ENCODE data around the gene PMF1.
A peak's percentile ranks its signal among the peaks of the same experiment; 100 is the strongest.
"Not testable (repeated sequence)": the region's sequence is repeated elsewhere in the genome, so short reads cannot be mapped to it uniquely, and the experiment has no call there.

The PMF1 gene, protein sequence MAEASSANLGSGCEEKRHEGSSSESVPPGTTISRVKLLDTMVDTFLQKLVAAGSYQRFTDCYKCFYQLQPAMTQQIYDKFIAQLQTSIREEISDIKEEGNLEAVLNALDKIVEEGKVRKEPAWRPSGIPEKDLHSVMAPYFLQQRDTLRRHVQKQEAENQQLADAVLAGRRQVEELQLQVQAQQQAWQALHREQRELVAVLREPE

DNA sequence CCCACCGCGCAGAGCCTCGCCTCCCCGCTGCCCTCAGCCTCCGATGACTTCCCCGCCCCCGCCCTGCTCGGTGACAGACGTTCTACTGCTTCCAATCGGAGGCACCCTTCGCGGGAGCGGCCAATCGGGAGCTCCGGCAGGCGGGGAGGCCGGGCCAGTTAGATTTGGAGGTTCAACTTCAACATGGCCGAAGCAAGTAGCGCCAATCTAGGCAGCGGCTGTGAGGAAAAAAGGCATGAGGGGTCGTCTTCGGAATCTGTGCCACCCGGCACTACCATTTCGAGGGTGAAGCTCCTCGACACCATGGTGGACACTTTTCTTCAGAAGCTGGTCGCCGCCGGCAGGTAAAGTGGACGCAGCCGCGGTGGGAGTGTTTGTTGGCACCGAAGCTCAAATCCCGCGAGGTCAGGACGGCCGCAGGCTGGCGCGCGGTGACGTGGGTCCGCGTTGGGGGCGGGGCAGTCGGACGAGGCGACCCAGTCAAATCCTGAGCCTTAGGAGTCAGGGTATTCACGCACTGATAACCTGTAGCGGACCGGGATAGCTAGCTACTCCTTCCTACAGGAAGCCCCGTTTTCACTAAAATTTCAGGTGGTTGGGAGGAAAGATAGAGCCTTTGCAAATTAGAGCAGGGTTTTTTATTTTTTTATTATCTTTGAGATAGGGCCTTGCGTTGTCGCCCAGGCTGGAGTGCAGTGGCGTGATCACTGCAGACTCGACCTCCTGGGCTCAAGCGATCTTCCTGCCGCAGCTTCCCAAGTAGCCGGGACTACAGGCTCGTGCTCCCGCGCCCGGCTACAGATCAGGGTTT is at the start of gene PMF1:
Gene PMF1, plus strand, starts transcription at position 175 of the 811 bp plus-strand sequence. Its CDS starts 9 bp downstream, at position 184.
- peak; percentile 86 to 89 for DNase-seq (ENCODE audit: low read depth in 2 of 2)

DNA sequence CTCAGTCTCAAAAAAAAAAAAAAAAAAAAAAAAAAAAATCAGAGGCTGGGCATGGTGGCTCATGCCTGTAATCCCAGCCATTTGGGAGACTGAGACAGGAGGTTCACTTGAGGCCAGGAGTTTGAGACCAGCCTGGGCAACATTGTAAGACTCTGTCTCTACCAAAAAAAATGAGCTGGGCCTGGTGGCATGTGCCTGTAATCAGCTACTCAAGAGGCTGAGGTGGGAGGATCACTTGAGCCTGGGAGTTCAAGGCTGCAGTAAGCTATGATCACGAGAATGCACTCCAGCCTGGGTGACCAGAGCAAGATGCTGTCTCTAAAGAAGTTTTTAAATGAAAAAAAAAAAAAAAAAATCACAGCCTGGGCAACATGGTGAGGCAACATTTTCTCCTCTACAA is 49.1 kb upstream of the PMF1 start:
- DNase-seq (ENCODE audit: low read depth in 2 of 2) = no peak

DNA sequence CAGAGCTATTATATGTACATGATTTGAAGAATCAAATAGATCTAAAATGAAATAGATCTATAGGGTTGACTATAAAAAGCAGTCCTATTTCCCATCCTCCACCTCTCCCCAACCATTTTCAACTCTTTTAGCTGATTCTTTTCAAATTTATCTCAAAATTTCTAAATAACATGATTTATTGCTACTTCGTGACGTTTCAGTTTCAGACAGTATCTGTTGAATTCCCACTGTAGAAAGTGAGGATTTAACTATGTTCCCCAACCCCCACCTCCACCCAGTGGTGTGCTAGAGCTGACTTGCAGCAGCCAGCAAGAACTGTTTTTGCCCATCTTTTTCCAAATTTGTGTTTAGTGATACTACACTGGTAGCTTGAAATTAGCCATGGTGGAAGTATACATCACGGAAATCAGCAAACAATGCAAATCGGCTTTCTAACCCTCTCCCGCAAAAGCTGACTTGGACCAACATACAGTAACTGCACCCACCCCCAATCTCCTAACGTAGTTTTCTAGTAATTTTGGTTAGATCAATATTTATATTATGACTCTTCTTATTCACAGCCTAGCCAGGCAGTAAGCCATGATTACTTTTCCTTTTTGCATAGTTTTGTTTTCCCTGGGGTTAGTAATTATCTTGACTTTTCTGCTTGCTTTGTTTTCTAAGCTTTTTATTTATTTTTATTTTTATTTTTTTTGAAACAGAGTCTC is 48.5 kb upstream of the PMF1 start:
- no peak for DNase-seq (ENCODE audit: low read depth in 2 of 2)

DNA sequence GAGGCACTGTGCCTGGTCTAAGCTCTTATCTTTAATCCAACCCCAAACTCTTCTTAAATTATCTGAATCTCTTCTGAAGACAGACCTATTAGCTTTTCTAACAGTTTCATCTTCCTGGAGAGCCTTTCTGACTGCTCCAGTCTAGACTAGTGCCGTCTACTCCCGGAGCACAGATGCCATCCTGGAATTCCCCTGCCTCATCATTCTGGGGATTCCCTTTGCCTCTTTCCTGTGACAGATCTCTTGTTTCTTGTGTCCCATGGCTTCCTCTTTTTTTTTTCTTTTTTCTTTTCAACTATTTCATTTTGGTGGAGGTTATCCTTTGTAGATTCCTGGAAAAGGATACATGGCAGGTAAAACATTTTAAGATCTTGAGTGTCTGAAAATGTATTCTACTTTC is 47.7 kb upstream of the PMF1 start:
- DNase-seq (ENCODE audit: low read depth in 2 of 2) = no peak

DNA sequence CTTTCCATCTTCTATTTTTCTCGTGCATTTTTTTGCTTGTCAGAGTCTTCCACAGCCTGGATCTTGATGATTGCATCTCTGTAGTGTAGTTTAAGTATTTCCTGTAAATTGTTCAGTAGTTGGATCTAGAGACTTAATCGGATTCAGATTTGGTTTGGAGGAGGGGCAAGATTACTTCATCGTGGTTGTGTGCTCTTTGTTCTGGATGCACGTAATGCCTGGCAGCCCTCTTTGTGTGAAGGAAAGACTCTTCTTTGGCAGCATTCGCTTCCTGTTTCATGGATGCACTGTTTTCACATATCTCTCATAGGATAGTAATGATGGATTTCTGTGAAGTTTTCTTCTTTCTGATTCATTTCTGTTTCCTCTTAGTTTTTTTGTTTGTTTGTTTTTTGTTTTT is 45.3 kb upstream of the PMF1 start:
- no peak for DNase-seq (ENCODE audit: low read depth in 2 of 2)

DNA sequence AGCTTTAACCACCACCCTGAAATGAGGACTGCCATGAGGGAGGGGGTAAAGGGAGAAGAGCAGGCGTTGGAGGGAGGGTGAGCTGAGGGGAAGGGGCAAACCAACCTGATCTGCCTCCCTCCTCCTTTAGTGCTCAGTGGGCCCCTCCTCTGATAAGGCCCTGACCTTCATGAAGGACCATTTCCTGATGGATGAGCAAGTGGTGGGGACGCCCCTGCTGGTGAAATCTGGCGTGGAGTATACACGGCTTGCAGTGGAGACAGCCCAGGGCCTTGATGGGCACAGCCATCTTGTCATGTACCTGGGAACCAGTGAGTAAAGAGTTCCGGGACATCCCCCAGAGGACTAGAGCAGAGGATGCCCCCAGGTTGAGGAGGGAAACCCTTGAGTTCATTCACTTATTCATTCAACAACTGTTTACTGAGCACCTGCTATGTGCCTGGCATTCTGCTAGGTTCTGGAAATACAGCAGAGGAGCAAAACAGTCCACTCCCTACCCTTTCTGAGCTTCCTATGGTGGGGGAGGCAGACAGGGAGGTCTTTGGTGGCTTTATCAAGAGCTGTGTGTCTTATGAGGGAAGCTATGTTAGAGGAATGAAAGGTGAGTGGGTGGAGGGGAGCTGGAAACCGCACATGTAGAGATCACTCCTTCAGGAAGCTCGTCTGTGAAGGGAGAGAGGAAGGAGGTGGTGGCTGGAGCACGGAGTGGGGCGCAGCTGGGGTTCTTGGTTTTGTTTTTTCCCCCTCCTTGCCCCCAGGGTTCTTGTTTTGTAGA is 39.9 kb upstream of the PMF1 start:
- DNase-seq (ENCODE audit: low read depth in 2 of 2) = no peak

DNA sequence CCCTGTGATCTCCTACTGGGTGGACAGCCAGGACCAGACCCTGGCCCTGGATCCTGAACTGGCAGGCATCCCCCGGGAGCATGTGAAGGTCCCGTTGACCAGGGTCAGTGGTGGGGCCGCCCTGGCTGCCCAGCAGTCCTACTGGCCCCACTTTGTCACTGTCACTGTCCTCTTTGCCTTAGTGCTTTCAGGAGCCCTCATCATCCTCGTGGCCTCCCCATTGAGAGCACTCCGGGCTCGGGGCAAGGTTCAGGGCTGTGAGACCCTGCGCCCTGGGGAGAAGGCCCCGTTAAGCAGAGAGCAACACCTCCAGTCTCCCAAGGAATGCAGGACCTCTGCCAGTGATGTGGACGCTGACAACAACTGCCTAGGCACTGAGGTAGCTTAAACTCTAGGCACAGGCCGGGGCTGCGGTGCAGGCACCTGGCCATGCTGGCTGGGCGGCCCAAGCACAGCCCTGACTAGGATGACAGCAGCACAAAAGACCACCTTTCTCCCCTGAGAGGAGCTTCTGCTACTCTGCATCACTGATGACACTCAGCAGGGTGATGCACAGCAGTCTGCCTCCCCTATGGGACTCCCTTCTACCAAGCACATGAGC is 36.1 kb upstream of the PMF1 start:
- no peak for DNase-seq (ENCODE audit: low read depth in 2 of 2)

DNA sequence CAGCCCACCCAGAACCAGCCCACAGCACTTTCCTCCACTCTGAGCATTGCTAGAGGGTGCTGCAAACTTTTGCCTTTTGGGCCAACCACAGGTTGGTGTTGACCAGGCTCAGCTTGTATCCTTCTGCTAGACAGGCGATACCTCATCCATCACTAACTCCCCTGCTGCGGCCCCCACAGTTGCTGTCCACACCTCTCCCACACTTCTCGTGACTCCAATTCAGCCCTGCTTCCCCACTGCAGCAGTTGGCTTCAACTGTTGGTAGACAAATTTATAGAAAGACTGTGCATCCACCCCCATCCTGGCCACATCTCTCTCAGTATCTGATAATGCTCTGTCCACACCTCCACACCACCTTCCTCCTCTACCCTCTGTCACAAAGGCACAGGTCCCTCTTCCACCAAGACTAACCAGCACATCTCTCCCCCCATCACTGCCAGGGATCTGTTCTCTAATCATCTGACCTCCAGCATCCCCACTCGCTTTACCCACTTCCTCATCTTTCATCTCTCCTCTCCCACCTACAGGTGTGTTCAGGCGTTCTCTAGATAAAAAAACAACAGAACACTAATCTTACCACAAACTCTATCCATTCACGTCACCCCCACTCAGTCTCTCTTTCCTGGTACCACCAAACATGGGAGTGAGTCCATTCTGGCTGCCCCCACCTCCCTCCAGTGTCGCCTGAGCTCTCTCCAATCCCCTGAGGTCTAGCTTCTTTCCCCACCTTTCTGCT is 34.7 kb upstream of the PMF1 start:
- no peak for DNase-seq (ENCODE audit: low read depth in 2 of 2)

DNA sequence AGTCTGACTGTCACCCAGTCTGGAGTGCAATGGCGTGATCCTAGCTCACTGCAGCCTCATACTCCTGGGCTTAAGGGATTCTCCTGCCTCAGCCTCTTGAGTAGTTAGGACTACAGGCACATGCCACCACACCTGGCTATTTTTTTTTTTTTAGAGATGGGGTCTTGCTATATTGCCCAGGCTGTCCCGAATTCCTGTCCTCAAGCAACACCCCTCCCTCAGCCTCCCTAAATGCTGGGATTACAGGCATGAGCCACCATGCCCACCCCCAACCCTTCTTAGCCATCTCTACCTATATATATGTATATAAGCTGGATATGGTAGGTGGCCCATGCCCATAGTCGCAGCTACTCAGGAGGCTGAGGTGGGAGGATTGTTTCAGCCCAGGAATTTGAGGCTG is 32.3 kb upstream of the PMF1 start:
- no peak for DNase-seq (ENCODE audit: low read depth in 2 of 2)

DNA sequence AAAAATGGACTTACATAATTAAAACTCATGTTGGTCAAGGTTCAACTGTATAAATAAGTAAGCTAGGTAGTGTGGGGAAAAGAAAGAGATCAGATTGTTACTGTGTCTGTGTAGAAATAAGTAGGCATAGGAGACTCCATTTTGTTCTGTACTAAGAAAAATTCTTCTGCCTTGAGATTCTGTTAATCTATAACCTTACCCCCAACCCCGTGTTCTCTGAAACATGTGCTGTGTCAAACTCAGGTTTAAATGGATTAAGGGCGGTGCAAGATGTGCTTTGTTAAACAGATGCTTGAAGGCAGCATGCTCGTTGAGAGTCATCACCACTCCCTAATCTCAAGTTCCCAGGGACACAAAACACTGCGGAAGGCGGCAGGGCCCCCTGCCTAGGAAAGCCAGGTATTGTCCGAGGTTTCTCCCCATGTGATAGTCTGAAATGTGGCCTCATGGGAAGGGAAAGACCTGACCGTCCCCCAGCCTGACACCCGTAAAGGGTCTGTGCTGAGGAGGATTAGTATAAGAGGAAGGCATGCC is 31.3 kb upstream of the PMF1 start:
- not testable (repeated sequence) for DNase-seq (ENCODE audit: low read depth in 2 of 2)

DNA sequence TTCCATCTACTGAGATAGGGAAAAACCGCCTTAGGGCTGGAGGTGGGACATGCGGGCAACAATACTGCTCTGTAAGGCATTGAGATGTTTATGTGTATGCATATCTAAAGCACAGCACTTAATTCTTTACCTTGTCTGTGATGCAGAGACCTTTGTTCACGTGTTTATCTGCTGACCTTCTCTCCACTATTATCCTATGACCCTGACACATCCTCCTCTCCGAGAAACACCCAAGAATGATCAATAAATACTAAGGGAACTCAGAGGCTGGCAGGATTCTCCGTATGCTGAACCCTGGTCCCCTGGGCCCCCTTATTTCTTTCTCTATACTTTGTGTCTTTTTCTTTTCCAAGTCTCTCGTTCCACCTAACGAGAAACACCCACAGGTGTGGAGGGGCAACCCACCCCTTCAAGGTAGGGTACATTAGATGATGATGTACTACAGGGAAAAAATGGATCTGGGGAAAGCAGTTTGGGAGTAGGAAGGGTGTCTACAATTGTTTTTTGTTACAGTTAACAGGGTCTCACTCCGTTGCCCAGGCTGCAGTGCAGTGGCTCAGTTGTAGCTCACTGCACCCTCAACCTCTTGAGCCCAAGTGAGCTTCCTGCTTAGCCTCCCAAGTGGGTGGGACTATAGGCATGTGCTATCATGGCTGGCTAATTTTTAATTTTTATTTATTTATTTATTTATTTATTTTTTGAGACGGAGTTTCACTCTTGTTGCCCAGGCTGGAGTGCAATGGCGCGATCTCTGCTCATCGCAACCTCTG is 30.6 kb upstream of the PMF1 start:
- not testable (repeated sequence) for DNase-seq (ENCODE audit: low read depth in 2 of 2)

DNA sequence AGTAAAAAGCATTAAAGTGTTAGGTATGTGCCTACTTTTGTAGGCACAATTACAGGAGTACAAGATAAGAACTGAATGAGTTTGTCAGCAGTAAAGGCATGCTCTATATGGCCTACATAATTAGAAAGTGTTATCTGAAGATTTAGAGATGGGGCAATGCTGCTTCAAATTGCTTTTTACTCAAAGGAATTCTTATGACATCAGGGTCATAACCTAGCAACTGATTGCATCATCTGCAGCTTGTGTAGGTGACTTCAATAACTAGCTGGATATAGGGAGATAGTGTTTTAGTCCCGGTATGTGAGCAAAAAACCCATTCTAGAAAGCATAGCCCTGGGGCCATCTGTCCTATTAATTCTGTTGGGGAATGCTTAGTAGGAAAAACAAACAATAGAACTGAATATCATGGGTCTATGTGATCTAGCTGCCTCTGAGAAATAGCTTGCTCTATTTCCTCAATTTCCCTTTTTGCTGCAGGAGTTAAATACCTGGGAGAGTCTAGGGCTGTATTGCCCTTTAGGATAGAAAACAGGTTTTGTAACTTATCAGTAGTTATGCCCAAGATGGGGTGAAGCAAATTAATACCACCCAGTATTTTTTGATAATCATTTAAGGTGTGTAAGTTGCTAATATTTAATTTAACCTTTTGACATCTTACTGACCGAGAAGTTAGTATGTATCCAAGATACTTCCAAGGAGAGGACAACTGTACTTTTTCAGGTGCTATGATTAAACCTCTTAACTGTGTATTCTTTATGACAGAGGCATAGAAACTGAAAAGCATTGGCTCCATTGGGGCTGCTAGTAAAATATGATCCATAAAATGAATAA is 26.2 kb upstream of the PMF1 start:
- DNase-seq (ENCODE audit: low read depth in 2 of 2) = not testable (repeated sequence)

DNA sequence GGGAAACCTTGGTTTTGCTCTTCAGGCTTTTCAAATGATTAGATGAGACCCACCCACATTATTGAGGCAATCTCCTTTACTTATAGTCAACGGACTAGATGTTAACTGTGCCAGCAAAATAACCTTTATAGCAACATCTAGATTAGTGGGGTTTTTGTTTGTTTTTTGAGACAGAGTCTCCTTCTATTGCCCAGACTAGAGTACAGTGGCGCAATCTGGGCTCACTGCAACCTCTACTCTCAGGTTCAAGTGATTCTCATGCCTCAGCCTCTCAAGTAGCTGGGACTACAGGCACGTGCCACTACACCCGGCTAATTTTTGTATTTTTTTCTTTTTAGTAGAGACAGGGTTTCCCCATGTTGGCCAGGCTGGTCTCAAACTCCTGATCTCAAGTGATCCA is 22.5 kb upstream of the PMF1 start:
- DNase-seq (ENCODE audit: low read depth in 2 of 2) = not testable (repeated sequence)

DNA sequence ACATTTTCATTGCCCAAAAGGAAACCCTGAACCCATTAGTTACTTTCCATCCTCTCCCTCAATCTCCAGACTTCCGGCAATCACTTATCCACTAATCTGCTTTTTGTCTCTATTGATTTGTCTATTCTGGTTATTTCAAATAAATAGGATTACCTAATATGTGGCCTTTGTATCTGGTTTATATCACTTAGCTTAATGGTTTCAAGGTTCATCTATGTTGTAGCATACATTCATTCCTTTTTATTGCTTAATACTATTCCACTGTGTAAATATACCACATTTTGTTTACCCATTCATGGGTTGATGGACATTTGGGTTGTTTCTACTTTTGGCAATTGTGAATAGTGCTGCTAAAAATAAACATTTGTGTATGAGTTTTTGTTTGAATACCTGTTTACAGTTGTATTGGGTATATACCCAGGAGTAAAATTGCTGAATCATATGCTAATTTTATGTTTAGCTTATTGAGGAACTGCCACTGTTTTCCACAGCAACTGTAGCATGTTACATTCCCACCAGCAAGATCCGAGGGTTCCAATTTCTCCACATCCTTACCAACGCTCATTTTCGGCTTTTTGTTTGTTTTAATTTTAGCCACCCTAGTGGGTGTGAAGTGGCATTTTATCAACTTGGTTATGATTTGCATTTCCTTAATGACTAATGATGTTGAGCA is 21.4 kb upstream of the PMF1 start:
- no peak for DNase-seq (ENCODE audit: low read depth in 2 of 2)

DNA sequence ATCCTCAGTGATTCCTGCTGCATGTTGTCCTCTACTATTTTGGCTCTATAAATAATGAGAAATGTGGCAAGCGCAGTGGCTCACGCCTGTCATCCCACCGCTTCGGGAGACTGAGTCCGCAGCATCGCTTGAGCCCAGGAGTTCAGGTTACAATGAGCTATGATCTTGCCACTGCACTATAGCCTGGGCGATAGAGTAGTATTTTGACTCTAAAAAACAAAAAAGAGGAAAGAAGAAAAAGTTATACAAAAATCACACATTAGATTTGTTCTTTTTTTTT is 19.7 kb upstream of the PMF1 start:
- no peak for DNase-seq (ENCODE audit: low read depth in 2 of 2)

DNA sequence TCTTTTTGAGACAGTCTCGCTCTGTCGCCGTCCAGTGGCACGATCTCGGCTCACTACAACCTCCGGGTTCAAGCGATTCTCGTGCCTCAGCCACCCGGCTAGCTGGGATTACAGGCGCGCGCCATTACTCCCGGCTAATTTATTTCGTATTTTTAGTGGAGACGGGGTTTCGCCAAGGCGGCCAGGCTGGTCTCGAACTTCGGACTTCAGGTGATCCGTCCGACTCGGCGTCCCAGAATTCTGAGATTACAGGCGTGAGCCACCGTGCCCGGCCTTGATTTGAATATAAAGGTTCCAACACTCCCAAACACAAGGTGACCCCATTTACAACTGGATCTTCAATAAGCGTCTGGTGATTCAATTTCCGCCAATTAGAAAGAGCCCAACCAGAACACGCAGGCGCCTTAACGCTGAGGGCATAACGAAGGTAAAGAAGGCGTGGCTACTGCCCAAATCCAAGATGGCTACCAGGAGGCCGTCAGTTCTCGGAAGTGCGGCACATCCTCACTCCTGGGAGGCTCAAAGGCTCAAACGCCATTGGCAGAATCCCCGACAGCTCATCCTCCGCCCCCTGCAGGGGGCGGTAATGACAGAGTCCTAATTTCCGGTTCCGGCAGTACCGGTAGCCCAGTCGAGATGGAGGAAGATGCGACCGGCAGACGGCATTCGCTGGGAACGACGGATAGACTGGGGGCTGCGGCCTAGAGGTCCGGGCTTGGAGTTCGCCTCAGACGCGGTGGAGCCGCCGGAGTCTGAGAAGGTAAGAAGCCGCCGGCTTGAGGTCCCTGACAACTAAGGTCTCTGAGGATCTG is 19.1 kb upstream of the PMF1 start, which contains the start of gene SLC25A44:
Gene SLC25A44, plus strand, starts transcription at position 617 of the 812 bp plus-strand sequence. CDS start 5,744 bp downstream, outside the sequence.
- DNase-seq (ENCODE audit: low read depth in 2 of 2) = peak; percentile 92 to 93

DNA sequence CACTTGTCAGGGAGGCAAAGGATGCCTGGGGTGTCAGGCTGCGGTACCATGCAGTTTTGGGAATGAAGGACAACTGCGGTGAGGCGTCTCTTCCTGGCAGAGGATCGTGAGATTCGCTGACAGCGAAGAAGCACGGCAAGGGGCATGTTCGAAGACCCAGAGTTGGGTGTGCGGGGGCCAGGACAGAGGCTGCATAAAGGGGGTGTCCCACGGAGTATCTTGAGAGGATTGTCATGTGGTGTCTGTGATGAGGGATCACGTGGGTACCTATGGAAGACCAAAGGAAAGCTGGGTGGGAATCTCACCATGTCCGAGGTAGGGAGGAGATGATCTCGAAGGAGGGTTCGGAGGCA is 18.5 kb upstream of the PMF1 start:
- no peak for DNase-seq (ENCODE audit: low read depth in 2 of 2)

DNA sequence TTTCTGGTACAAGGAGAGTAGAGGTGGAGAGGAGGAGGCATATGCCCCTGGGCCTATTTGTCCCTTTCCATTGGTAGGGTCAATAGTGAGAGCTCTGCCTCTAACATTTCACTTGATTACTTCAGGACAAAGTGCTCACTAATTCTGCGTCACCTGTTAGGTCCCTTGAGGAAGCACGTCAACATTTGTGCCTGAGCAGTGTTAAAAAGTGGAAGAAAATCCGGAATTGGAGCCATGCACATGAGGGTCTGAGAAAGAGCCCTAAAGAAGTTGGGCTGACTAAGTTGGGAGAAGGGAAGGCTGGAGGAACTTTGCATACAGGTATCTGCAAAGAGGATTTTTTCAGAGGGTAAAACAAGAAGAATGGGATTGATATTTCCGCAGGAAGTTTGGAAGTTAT is 17.0 kb upstream of the PMF1 start:
- no peak for DNase-seq (ENCODE audit: low read depth in 2 of 2)

Measured in stimulated activated CD4-positive, alpha-beta T cell treated with anti-CD3 and anti-CD28 coated beads, Interleukin-1b, Interleukin-23, amount 100 ng/mL, for 1 hour (primary cell).